Activated CD4-positive, CD25-positive, alpha-beta regulatory T cell treated with anti-CD3 and anti-CD28 coated beads, Interleukin-2, amount 50 U/mL, for 72 hours (primary cell): ENCODE results near the gene MAD2L2.

ENCODE experiments used
- DNase-seq: peaks from one replicate; pipeline ENCODE4 v3.0.0; 2021

The MAD2L2 gene

DNA sequence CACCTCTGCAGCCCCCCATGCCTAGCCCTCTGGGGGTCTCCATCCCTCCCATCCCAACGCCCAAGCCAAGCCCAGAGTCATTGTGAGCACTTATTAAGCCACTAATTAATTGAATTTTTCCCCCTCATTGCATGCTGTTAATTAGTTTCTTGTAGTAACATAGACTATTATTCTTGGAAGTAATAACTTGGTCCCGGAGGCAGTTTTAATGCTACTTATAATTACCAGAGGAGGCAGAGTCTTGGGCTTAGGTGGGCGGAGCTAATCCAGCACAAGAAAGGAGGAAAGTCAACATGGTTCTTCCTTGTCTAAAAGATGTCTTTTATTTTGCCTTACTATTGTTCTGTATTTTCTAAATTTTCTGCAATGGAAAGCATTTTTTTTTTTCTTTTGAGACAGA, 54.4 kb downstream of the MAD2L2 start:
- DNase-seq, result no peak
